PFSK-1 (cell line): ENCODE results near the gene CDK19.

Source experiments
- POLR2AphosphoS5 ChIP-seq: IDR thresholded peaks from 2 replicates; pipeline ENCODE4 v1.6.1; 2012; ENCODE audit warnings: low read depth, mild to moderate bottlenecking, control low read depth, low read length, moderate library complexity
- TAF1 ChIP-seq: IDR thresholded peaks from 2 replicates; pipeline ENCODE4 v1.6.1; 2012; ENCODE audit warnings: low read length, control low read depth, borderline replicate concordance; ENCODE audit not compliant: insufficient read depth
- TF ChIP-seq, protein P1 (sequence below), 2 experiments: IDR thresholded peaks; 2 replicates each; pipeline versions ENCODE4 v1.6.1 to v1.8.0; 2011 to 2012; ENCODE audit warnings: low read depth in 2 of 2, low read length in 2 of 2, control low read depth in 1 of 2, inconsistent platforms in 1 of 2, mild to moderate bottlenecking in 1 of 2, moderate library complexity in 1 of 2; ENCODE audit not compliant: insufficient read depth in 1 of 2

DNA sequence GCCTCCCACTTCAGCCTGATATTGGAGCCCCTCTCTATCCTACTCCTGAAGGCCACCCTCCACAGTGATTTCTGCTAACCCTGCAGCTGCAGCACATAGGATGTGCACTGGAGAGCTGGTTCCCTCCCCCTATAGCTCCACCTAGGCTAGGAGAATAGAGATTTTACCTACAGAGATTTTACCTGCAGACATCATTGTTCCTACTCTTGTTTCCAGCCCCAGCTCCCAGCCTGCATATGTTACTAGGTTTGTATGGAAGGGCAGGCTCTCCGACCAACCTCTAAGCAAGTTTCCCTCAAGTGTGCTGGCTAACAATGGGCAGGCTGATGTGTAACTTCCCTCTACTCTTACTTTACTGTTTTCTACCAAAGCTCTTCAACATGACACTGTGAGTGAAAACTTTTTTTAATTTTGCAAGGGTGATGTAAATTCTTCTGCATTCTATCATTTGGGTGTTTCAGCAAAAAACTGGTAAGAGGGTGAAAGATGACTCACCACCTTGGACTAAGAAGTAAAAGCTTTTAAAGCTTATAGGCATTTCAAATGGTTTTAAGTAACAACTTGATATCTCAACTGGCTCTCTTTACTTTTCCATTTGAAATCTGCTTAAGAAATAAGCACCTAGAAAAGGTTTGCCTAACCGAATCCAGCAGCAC lies 106.8 kb downstream of the CDK19 start:
- no peak for TF ChIP-seq POLR2AphosphoS5
- TF ChIP-seq TAF1: no peak
- TF ChIP-seq, protein P1, sequence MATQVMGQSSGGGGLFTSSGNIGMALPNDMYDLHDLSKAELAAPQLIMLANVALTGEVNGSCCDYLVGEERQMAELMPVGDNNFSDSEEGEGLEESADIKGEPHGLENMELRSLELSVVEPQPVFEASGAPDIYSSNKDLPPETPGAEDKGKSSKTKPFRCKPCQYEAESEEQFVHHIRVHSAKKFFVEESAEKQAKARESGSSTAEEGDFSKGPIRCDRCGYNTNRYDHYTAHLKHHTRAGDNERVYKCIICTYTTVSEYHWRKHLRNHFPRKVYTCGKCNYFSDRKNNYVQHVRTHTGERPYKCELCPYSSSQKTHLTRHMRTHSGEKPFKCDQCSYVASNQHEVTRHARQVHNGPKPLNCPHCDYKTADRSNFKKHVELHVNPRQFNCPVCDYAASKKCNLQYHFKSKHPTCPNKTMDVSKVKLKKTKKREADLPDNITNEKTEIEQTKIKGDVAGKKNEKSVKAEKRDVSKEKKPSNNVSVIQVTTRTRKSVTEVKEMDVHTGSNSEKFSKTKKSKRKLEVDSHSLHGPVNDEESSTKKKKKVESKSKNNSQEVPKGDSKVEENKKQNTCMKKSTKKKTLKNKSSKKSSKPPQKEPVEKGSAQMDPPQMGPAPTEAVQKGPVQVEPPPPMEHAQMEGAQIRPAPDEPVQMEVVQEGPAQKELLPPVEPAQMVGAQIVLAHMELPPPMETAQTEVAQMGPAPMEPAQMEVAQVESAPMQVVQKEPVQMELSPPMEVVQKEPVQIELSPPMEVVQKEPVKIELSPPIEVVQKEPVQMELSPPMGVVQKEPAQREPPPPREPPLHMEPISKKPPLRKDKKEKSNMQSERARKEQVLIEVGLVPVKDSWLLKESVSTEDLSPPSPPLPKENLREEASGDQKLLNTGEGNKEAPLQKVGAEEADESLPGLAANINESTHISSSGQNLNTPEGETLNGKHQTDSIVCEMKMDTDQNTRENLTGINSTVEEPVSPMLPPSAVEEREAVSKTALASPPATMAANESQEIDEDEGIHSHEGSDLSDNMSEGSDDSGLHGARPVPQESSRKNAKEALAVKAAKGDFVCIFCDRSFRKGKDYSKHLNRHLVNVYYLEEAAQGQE (IDR thresholded peaks at IDR 0.05; ENCODE audit: insufficient read depth in 1 of 2, low read depth in 2 of 2, low read length in 2 of 2): no peak
